ENCODE measurements around the gene STK32B. TPM values are rescaled to one million over a fixed set of nuclear protein-coding genes. Genes with fewer than 3 reads are reported as not detected.

The STK32B gene
- total RNA-seq, 2 donors from 2014 or later: 0.09 to 7.3 TPM

DNA sequence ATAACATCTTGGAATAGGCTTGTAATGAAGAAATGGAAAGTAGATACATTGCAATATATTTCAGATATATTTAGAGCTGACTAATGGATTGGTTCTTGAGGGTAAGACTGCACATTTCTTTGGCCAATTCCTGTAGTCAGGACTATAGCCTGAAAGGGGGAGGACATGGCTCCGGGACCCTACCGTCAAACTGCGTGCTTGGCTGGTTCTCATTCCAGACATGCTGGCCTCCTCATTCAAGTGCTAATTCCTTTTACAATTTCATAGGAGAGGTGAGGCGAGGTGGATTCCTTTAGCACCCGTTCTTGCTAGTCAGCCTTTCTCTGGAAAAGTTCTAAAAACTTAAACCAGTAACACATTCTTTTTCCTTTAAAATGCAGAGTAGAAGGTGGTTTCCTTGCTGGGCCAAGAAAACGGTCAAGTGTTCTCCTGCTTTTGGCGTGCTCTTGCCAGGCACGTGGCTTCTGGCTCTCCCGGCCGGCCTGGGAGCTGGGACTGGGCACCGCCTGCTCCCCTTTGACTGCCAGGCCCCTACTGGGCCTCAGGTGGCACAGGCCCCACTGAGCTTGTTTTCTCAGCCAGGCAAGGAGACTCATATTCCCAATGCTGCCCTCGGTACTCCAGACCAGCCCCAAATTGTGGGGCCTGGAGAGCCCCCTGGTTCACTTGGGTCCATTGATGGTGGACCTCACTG, 167.2 kb downstream of the STK32B start:
- no peak for DNase-seq (ENCODE audit: low spot score)
- H3K27me3 ChIP-seq (replicated peaks; ENCODE audit: insufficient read depth): no peaks in the 10 kb centered on the region
- no peak overlapping the region for H3K4me3 ChIP-seq
- H3K27ac ChIP-seq: no peak overlapping the region
- H3K4me1 ChIP-seq (replicated peaks): no peaks in the 10 kb centered on the region
- intact Hi-C loops (cut with DNase I): no loop called here
- no peaks in the 10 kb centered on the region for H3K36me3 ChIP-seq
- TF ChIP-seq POLR2AphosphoS5 (IDR thresholded peaks at IDR 0.05): no peak
- TF ChIP-seq CTCF (IDR thresholded peaks at IDR 0.05): no peak
- TF ChIP-seq POLR2A (IDR thresholded peaks at IDR 0.05): no peak
- WGBS: 83% methylated on average over 12 of the region's 12 CpGs
- no peaks in the 10 kb centered on the region for H3K9me3 ChIP-seq

DNA sequence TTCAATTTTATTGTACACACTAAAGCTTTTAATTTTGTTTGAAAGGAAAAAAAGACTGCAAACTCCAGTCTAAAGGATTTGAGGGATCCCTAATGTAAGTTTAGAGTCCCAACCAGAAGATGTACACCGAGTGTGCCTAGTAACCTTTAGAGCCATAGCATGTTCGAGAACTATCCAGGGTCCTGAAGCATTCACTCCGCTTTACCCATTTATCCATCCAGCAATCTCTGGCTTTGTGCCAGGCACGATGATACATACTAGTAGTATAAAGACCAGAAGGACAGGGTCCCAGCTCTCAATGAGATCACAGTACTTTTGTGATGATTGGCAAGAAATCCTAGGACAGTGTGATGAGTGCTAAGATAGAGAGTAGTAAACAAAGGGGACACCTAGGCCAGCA, 168.7 kb downstream of the STK32B start:
- intact Hi-C loops (cut with DNase I): no loop called here
- no peaks in the 10 kb centered on the region for H3K4me1 ChIP-seq (replicated peaks)
- WGBS: 25% methylated on average over 4 of the region's 4 CpGs
- DNase-seq (ENCODE audit: low spot score): no peak
- no peak overlapping the region for H3K4me3 ChIP-seq
- H3K36me3 ChIP-seq: no peaks in the 10 kb centered on the region
- H3K9me3 ChIP-seq: no peaks in the 10 kb centered on the region
- TF ChIP-seq POLR2A (IDR thresholded peaks at IDR 0.05): no peak
- no peaks in the 10 kb centered on the region for H3K27me3 ChIP-seq (replicated peaks; ENCODE audit: insufficient read depth)
- no peak overlapping the region for H3K27ac ChIP-seq

DNA sequence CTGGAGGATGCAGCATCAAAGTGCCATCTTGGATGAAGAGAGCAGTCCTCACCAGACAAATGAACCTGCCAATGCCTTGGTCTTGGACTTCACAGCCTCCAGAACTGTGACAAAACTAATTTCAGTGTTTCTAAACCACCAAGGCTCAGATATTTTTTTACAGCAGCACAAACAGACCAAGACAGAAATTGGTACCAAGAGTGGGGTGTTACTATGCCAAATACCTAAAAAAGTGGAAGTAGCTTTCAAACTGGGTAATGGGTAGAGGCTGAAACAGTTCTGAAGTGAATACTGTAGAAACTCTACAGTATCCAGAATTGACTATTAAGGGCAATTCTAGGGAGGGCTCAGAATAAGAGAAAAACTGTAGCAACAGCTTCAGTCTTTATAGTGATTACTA, 170.8 kb downstream of the STK32B start:
- no peaks in the 10 kb centered on the region for H3K27me3 ChIP-seq (replicated peaks; ENCODE audit: insufficient read depth)
- no peaks in the 10 kb centered on the region for H3K36me3 ChIP-seq
- intact Hi-C loops (cut with DNase I): no loop called here

GRCh38 chr4:5222951-5223350, 171.7 kb downstream of the STK32B start:
- Histone ChIP-seq H3K27ac (no peak overlapping the region), H3K4me3 (no peak overlapping the region), H3K4me1 (replicated peaks) (no peaks in the 10 kb centered on the region), H3K9me3 (no peaks in the 10 kb centered on the region), H3K27me3 (replicated peaks; ENCODE audit: insufficient read depth) (no peaks in the 10 kb centered on the region), H3K36me3 (no peaks in the 10 kb centered on the region)
- DNase-seq (ENCODE audit: low spot score): no peak
- TF ChIP-seq POLR2AphosphoS5 (IDR thresholded peaks at IDR 0.05) (no peak), CTCF (IDR thresholded peaks at IDR 0.05) (no peak), POLR2A (IDR thresholded peaks at IDR 0.05) (no peak)
- intact Hi-C loops (cut with DNase I): no loop called here
- 90% methylated on average over 1 of the region's 1 CpG for WGBS

More for the DNA sequence above, 170.8 kb downstream of the STK32B start:
- no peak for TF ChIP-seq POLR2A (IDR thresholded peaks at IDR 0.05)
- TF ChIP-seq POLR2AphosphoS5 (IDR thresholded peaks at IDR 0.05): no peak
- no peak for DNase-seq (ENCODE audit: low spot score)
- H3K27ac ChIP-seq: no peak overlapping the region
- no peaks in the 10 kb centered on the region for H3K9me3 ChIP-seq
- H3K4me1 ChIP-seq (replicated peaks): no peaks in the 10 kb centered on the region
- no peak overlapping the region for H3K4me3 ChIP-seq

GRCh38 chr4:5224340-5224739, 173.1 kb downstream of the STK32B start:
- Histone ChIP-seq H3K4me1 (replicated peaks) (no peaks in the 10 kb centered on the region), H3K9me3 (no peaks in the 10 kb centered on the region), H3K36me3 (no peaks in the 10 kb centered on the region), H3K27ac (no peak overlapping the region), H3K27me3 (replicated peaks; ENCODE audit: insufficient read depth) (no peaks in the 10 kb centered on the region), H3K4me3 (no peak overlapping the region)
- intact Hi-C loops (cut with DNase I): no loop called here
- DNase-seq (ENCODE audit: low spot score): no peak
- WGBS: 77% methylated on average over 1 of the region's 1 CpG
- TF ChIP-seq POLR2AphosphoS5 (IDR thresholded peaks at IDR 0.05) (no peak), POLR2A (IDR thresholded peaks at IDR 0.05) (no peak), CTCF (IDR thresholded peaks at IDR 0.05) (no peak)

GRCh38 chr4:5232549-5232948, 181.3 kb downstream of the STK32B start:
- H3K27ac ChIP-seq: no peak overlapping the region
- H3K4me1 ChIP-seq (replicated peaks): no peaks in the 10 kb centered on the region
- intact Hi-C loops (cut with DNase I): no loop called here
- no peak overlapping the region for H3K4me3 ChIP-seq
- no peaks in the 10 kb centered on the region for H3K36me3 ChIP-seq
- H3K9me3 ChIP-seq: no peaks in the 10 kb centered on the region
- TF ChIP-seq POLR2A (IDR thresholded peaks at IDR 0.05) (no peak), POLR2AphosphoS5 (IDR thresholded peaks at IDR 0.05) (no peak), CTCF (IDR thresholded peaks at IDR 0.05) (no peak)
- peaks cover 3% of the 10 kb centered on the region for H3K27me3 ChIP-seq (replicated peaks; ENCODE audit: insufficient read depth)
- no peak for DNase-seq (ENCODE audit: low spot score)
- 69% methylated on average over 1 of the region's 1 CpG for WGBS
